GM12891 (cell line): ENCODE measurements around the gene TIAM1.

Experiments used
- POLR2A ChIP-seq: IDR thresholded peaks from 2 replicates; pipeline ENCODE4 v1.6.1; 2011; ENCODE audit warnings: low read depth, low read length, control low read depth
- POLR2AphosphoS5 ChIP-seq: IDR thresholded peaks from 2 replicates; pipeline ENCODE4 v1.6.1; 2011; ENCODE audit warnings: low read depth, low read length, control low read depth
- TAF1 ChIP-seq: IDR thresholded peaks from 2 replicates; pipeline ENCODE4 v1.6.1; 2011; ENCODE audit warnings: low read depth, low read length, control low read depth

DNA sequence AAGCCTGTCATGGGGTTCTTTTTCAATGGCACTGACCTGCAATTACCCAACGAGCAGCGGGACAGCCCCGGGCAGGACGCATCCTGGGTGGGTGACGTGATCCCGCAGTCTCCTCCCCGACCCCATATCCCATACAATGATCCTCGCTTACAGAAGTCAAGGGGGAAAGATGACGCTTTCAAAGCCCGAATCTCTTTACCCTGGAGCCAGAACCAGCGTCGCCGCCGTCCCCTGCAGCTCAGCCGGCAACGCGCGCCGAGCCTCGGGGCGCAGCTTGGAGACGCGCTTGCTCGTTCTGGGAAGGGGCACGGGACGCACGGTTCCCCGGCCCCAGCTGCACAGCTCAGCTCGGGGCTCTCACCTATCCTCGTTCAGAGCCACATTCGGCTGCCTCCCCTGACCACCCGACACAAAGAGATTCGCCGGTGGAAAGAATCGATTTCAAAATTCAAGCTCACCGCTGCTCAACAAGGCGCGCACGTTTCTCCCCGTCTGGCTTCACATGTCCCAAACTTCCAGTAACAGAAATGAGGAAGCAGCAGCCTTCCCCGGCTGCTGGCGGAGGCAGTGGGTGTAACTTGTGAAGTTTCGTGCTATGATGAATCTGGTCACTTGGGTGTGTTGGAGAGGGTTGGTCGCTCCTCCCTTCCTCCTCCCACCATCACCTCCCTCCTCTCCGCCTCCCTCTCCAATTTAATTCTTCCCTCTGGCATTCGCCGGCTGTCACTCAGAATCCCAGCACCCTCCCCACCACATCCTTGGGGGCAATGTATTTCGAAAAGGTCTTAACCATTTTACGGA lies at the start of gene TIAM1:
- TF ChIP-seq POLR2A (no peak), POLR2AphosphoS5 (no peak), TAF1 (no peak)
